HG03439 (cell line): Measurements from ENCODE around the gene FAF2.
"Not testable (repeated sequence)": the region's sequence is repeated elsewhere in the genome, so short reads cannot be mapped to it uniquely, and the experiment has no call there.

ENCODE experiments used
- ATAC-seq: cut with Tn5 transposase; IDR thresholded peaks from one replicate; pipeline ENCODE4 v1.9.1; 2021; ENCODE audit warnings: mild to moderate bottlenecking, moderate library complexity; ENCODE audit not compliant: unreplicated experiment

The FAF2 gene

DNA sequence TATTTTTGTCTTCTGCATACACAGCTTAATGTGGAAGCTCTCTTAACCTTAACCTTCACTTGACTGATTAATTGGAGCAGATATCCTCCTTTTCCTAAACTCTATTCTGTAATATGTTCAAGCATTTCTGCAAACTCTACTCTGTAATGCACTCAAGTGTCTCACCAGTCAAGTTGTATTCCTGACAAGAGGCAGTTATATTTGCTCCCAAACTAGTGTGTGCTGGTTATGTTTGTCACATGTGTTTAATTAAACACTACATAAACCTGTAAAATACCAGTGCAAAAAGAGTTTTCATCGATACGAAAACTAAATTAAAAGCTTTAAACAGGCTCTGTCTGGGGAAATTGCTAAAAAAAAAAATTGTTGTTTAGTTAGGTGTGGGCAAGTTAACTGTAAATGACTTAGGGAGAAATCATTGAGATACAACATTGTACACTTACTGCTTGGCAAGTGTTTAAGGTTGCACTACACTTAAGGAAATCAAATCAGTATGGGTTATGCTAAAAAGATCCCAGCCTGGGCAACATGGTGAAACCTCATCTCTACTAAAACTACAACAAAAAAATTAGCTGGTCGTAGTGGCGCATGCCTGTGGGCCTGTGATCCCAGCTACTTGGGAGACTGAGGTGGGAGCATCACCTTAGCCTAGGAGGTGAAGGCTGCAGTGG is 6.7 kb downstream of the FAF2 start:
- ATAC-seq, result no peak

- no peak for ATAC-seq
Observed at GRCh38 chr5:176458904-176459561, 10.8 kb downstream of the FAF2 start.

DNA sequence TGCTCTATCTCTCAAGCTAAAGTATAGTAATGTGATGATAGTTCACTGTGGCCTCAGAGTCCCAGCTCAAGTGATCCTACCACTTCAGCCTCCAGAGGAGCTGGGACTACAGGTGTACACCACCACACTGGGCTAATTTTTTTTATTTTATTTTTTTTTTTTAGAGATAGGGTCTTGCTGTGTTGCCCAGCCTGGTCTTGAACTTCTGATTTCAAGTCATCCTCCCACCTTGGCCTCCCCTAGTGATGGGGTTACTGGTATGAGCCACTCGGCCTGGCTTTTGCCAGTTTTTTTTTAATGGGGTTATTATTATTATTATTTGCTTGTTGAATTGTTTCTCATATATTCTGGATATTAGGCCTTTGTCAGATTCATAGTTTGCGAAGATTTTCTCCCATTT is 13.2 kb downstream of the FAF2 start:
- no peak for ATAC-seq

GRCh38 chr5:176463113-176463764 is 15.1 kb downstream of the FAF2 start:
- no peak for ATAC-seq

- ATAC-seq, result no peak
Observed at GRCh38 chr5:176466245-176466871, 18.2 kb downstream of the FAF2 start.

DNA sequence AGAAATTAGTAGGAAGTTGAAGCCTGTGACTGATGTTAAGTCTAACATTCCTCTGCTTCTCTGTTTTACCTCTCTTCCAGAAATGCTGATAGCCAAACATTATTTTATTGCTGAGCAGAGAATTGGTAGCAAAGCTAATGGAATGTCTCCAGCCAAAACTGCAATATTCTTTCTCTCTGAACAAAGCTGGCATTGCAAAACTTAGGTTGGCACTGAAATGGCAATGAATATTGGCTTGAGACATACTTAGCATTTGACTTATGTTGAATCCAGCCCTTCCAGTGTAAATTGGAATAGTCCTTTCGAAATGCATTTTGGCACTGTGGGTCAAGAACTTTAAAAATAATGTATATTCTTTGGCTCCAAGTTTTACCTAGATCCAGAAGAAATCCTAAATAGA is 21.1 kb downstream of the FAF2 start:
- no peak for ATAC-seq

DNA sequence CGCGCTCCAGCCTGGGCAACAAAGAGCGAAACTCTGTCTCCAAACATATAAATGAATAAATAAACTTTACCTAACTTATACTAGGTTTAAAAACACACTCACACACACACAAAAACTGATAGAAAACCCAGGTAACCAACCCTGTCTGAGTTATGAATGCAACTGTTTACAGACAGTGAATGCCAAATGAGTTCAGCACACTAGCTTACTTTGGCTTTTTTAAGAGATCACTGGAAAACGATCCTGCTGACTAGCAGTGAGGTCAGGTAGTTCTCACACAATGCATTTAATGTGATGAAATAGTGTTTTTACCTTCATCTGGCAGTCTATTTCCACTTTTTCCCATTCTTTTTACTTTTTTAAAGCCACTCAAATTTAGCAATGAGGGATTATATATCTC is 22.4 kb downstream of the FAF2 start:
- ATAC-seq, result no peak

DNA sequence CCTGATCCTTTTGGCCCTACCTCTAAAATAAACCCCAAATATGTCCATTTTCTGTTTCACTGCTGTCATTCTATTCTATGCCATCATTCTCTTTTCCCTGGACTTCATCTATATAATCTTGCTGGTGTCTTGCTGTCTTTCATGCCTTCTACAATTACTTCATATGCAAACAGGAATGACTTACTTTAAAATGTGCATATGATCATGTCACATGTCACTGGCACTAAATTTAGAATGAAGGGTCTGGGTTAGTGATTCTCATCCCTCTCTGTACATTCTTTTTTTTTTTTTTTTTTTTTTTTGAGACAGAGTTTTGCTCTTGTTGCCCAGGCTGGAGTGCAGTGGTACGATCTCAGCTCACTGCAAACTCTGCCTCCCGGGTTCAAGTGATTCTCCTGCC is 22.9 kb downstream of the FAF2 start:
- no peak for ATAC-seq

DNA sequence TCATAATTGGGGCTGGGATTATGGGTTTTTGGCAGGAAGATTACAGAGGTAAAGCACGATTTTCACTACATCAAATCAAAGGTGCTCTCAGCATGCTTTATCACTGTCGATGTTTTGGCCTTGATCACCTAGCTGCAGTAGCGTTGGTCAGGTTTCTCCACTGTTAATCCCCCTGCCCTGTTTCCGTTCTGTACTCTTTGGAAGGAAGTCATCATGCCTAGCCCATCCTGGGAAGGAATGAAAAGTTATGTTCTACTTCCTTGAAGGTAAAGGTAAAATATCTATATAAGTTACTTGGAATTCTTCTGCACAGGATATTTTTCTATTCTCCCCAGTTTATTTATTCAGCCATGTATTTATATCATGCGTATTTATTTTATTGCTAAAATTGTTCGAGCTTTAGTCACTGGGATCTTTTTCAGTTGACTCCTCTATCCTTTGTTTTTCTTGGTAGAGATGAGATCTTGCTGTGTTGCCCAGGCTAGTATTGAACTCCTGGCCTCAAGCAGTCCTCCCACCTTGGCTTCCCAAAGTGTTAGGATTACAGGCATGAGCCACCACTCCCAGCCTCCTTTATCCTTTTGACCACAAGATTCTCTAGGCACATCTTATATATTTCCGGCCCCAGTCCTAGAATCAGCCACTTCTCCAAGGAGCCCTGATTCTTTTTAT is 25.3 kb downstream of the FAF2 start:
- no peak for ATAC-seq

- ATAC-seq, result no peak
Observed at GRCh38 chr5:176474476-176474875, 26.3 kb downstream of the FAF2 start.

- ATAC-seq, result no peak
Observed at GRCh38 chr5:176481711-176482110, 33.5 kb downstream of the FAF2 start.

DNA sequence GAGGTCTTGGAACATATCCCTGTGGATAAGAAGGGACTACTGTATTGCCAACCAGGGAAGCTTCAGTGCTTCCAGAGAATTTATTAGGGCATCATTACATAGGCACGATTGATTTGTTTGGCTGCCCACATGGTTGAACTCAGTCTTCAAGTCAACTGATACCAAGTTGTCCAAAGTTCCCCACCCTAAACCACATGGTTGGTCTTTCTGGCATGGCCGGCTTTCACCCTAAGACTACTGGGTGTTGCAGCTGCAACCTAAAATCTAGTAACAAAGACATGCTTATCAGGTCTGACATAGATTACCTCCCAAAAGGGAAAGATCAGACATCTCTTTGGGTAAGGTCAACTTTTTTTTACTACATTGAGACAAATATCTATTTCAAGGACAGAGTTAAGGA is 37.0 kb downstream of the FAF2 start:
- ATAC-seq, result no peak

DNA sequence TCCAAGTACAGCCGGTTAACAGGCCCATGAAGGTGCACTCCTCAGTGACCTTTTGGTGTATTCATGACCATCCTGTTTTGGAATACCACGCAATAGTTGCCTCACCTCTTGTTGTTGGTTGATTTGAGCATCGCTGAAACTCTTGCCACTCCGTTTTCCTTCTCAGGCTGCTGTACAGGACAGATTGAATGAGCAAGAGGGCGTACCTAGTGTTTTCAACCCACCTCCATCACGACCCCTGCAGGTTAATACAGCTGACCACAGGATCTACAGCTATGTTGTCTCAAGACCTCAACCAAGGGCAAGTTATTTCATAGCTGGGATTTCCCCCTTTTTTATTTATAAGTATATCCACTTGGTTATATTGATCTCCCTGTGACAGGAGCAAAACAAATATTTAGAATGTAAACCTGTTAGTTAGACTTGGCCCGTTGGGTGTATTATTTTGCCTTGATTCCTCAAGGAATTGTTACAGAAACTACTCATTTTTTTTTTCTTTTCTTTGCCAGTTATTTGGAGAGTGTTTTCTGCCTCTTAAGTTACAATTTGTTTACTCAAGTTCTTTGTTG is 38.1 kb downstream of the FAF2 start:
- ATAC-seq, result no peak

- ATAC-seq, result not testable (repeated sequence)
Observed at GRCh38 chr5:176487160-176487559, 39.0 kb downstream of the FAF2 start.

GRCh38 chr5:176489077-176489476 is 40.9 kb downstream of the FAF2 start:
- ATAC-seq, result no peak

GRCh38 chr5:176490301-176490700 is 42.1 kb downstream of the FAF2 start:
- ATAC-seq, result no peak

GRCh38 chr5:176491101-176491502 is 42.9 kb downstream of the FAF2 start:
- no peak for ATAC-seq

DNA sequence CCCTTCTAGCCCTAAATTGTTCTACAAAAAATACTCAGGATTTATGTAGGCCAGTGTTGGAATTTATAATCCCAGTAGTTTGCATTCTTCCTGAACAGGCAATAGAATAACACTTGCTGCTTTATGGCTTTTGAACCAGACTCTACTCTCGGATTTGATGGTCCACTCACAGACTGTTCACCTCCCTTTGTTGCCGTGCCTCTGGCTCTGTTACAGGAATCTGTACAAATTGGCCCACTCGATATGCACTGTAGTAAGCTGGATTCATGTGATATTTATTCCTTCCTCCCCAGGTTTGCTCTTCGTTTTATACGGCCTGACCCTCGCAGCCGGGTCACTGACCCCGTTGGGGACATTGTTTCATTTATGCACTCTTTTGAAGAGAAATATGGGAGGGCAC is 43.7 kb downstream of the FAF2 start:
- no peak for ATAC-seq

DNA sequence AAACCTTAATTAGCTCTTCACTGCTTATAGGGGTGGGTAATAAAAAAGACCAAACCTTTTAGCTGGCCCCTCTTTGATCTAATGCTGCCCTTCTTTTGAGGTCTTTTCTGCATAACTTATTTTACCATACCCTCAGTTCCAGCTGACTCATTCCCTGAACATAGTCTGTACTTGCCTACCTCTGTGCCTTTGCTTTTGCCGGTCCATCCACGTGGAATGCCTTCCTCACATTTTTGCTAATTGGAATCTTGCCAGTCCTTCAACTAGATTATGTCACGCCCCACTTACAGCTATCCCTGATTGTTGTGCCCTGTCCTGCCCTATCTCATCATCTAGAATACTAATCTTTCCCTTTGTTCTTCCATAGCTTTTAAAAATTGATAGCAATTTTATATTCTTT is 44.2 kb downstream of the FAF2 start:
- ATAC-seq, result no peak

DNA sequence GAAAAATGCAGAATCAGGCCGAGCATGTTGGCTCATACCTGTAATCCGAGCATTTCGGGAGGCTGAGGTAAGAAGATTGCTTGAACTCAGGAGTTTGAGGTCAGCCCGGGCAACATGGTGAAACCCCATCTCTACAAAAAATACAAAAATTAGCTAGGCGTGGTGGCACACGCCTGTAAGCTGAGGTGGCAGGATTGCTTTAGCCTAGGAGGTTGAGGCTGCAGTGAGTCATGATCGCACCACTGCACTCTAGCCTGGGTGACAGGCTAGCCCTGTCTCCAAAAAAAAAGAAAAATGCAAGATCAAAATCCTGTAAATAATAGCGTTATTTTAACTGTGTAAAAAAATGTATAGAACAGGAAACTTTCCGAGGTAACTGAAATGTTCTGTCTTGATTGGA is 49.7 kb downstream of the FAF2 start:
- no peak for ATAC-seq

- no peak for ATAC-seq
Observed at GRCh38 chr5:176499273-176499672, 51.1 kb downstream of the FAF2 start.
